ENCODE data around the gene SPOCK1. TPM values are rescaled to one million over a fixed set of nuclear protein-coding genes. Genes with fewer than 3 reads are reported as not detected.

Gene SPOCK1
- total and polyA plus RNA-seq, 2 donors (not counting 3 experiments of a cell fraction or from before 2014, with no cell fraction given), result 144 to 280 TPM

DNA sequence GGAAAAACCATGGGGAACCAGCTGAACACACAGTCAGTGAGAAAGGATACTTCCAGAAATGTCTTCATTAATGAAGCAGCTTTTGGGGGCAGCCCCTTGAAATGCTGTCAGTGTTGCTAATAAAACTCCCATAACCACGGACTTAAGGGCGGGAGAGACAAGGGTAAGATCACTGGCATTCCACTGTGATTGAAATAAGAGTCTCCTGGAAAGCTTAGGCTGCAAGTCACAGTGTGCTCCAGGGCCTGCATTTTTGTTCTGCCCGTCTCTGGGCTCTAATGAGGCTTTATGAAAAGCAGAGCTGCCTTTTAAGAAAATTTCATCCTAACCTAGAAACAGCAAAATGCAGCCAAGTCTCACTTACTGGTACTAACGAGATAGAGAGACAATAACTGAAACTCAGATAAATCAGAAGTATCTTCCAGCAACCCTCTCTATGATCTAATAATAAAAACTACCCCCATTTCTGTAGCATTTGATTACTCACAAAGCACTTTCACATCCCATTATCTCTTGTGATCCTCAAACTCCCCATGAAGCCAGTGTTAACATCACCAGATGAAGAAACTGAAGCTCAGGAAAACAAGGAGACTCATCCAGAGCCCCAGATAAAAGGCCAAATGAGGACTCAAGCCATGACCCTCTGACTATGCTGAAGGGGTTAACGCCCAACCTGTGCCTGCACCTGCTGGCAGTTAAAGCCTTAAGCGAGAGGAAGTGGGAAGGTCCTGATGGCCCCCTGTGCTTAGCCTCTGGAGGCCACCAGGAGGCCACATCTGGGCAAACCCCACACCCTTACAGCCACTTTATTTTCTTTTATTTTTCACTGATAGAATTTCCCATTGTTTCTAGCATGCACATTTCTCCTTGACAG, 37.5 kb downstream of the SPOCK1 start:
- FAIRE-seq (no peak), DNase-seq (ENCODE audit: low read depth, low spot score) (no peak)
- no peaks in the 10 kb centered on the region for H3K9me3 ChIP-seq (replicated peaks; ENCODE audit: control insufficient read depth, insufficient read depth, low read length)
- H3K9ac ChIP-seq (replicated peaks; ENCODE audit: extremely low read depth, insufficient read depth, low read length), result no peak overlapping the region
- H3K36me3 ChIP-seq (ENCODE audit: control insufficient read depth in 2 of 2, extremely low read depth in 1 of 2, insufficient read depth in 2 of 2, low read length in 2 of 2), result no peaks in the 10 kb centered on the region
- dilution Hi-C loops (cut with MboI; ENCODE audit: extremely low pct_ligation_motif_present, low sequenced_read_pairs), result no loop called here
- no TSS peak for BruUV-seq (replicated peaks)
- peaks cover 73% of the 10 kb centered on the region for H3K79me2 ChIP-seq (ENCODE audit: control insufficient read depth, insufficient read depth, low read length)
- intact Hi-C loops (cut with micrococcal nuclease), result no loop called here
- no peaks in the 10 kb centered on the region for H3K27me3 ChIP-seq (ENCODE audit: control insufficient read depth in 2 of 2, insufficient read depth in 2 of 2, low read length in 2 of 2)
- no peak overlapping the region for H3K27ac ChIP-seq (ENCODE audit: insufficient read depth, low read depth, low read length)
- no peak overlapping the region for H3K4me2 ChIP-seq (ENCODE audit: insufficient read depth, low read length)
- POLR2A ChIA-PET, result no interaction called here
- H3K4me1 ChIP-seq (ENCODE audit: control insufficient read depth, extremely low read depth, insufficient read depth, low read length), result no peaks in the 10 kb centered on the region
- peaks cover 3% of the 10 kb centered on the region for H4K20me1 ChIP-seq (replicated peaks; ENCODE audit: control insufficient read depth, extremely low read depth, insufficient read depth, low read length)
- H2AFZ ChIP-seq (ENCODE audit: low read depth, low read length), result no peak overlapping the region
- H3K9me1 ChIP-seq (replicated peaks; ENCODE audit: control insufficient read depth, extremely low read depth, insufficient read depth, low read length), result no peaks in the 10 kb centered on the region
- TF ChIP-seq, protein P1, sequence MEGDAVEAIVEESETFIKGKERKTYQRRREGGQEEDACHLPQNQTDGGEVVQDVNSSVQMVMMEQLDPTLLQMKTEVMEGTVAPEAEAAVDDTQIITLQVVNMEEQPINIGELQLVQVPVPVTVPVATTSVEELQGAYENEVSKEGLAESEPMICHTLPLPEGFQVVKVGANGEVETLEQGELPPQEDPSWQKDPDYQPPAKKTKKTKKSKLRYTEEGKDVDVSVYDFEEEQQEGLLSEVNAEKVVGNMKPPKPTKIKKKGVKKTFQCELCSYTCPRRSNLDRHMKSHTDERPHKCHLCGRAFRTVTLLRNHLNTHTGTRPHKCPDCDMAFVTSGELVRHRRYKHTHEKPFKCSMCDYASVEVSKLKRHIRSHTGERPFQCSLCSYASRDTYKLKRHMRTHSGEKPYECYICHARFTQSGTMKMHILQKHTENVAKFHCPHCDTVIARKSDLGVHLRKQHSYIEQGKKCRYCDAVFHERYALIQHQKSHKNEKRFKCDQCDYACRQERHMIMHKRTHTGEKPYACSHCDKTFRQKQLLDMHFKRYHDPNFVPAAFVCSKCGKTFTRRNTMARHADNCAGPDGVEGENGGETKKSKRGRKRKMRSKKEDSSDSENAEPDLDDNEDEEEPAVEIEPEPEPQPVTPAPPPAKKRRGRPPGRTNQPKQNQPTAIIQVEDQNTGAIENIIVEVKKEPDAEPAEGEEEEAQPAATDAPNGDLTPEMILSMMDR (IDR thresholded peaks at IDR 0.05; ENCODE audit: extremely low read depth in 1 of 2, insufficient read depth in 1 of 2, low read depth in 1 of 2, low read length in 2 of 2), result peak in 1 of 2 donors; percentile 9
- no peak for TF ChIP-seq POLR2A (IDR thresholded peaks at IDR 0.05; ENCODE audit: low read depth, low read length)
- TF ChIP-seq, protein P2, sequence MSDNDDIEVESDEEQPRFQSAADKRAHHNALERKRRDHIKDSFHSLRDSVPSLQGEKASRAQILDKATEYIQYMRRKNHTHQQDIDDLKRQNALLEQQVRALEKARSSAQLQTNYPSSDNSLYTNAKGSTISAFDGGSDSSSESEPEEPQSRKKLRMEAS (IDR thresholded peaks at IDR 0.05; ENCODE audit: insufficient read depth, insufficient read length), result no peak
- no peak overlapping the region for H3K4me3 ChIP-seq (replicated peaks in 1 of 3; ENCODE audit: insufficient read depth in 1 of 3, low read depth in 1 of 3, low read length in 3 of 3)
- CTCF ChIA-PET, result interaction anchor here (1.2 to 1.6 kb wide), 3 partner anchors 14 to 141 kb away, joined by 3 to 8 read pairs (median 3); no protein-coding TSS in a partner anchor

DNA sequence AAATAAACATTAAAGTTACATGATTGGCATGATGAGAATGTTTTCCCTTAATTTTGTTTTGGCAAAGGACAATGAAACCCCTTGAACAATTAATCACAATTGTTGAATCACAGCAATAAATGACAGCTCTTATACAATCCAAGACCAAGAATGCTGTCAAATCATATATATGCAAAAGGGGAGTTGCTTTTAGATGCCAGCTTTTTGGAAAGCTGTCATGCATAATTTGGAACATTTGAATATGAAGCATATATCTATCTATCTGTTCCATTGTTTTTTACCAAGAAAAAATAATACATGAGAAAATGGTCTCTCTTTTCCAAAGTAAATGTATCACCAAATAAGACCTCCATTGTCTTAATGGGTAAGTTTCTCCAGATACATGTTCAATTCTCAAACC, 44.5 kb downstream of the SPOCK1 start:
- FAIRE-seq (no peak), DNase-seq (ENCODE audit: low read depth, low spot score) (no peak)
- H3K27ac ChIP-seq (ENCODE audit: insufficient read depth, low read depth, low read length), result no peak overlapping the region
- intact Hi-C loops (cut with micrococcal nuclease) (no loop called here), dilution Hi-C loops (cut with MboI; ENCODE audit: extremely low pct_ligation_motif_present, low sequenced_read_pairs) (no loop called here)
- TF ChIP-seq JUN (IDR thresholded peaks at IDR 0.05; ENCODE audit: borderline replicate concordance, insufficient read depth, insufficient read length, low read depth) (no peak), FOS (IDR thresholded peaks at IDR 0.05; ENCODE audit: borderline replicate concordance, insufficient read depth, low read length) (no peak), MYC (IDR thresholded peaks at IDR 0.05; ENCODE audit: low read depth, low read length) (no peak), EZH2 (IDR thresholded peaks at IDR 0.05; ENCODE audit: borderline replicate concordance, low read depth, low read length, severe bottlenecking) (no peak), GATA2 (IDR thresholded peaks at IDR 0.05; ENCODE audit: insufficient read depth, insufficient read length, low read depth, low read length) (no peak), POLR2A (IDR thresholded peaks at IDR 0.05; ENCODE audit: low read depth, low read length) (no peak), POLR2AphosphoS5 (IDR thresholded peaks at IDR 0.05; ENCODE audit: insufficient read depth, low read depth, low read length) (no peak)
- TF ChIP-seq, protein P2 (IDR thresholded peaks at IDR 0.05; ENCODE audit: insufficient read depth, insufficient read length), result no peak
- TF ChIP-seq, protein P1 (IDR thresholded peaks at IDR 0.05; ENCODE audit: extremely low read depth in 1 of 2, insufficient read depth in 1 of 2, low read depth in 1 of 2, low read length in 2 of 2), result no peak
- no peaks in the 10 kb centered on the region for H3K36me3 ChIP-seq (ENCODE audit: control insufficient read depth in 2 of 2, extremely low read depth in 1 of 2, insufficient read depth in 2 of 2, low read length in 2 of 2)
- no TSS peak for BruUV-seq (replicated peaks)
- H2AFZ ChIP-seq (ENCODE audit: low read depth, low read length), result no peak overlapping the region
- no peak overlapping the region for H3K9ac ChIP-seq (replicated peaks; ENCODE audit: extremely low read depth, insufficient read depth, low read length)
- no peaks in the 10 kb centered on the region for H3K27me3 ChIP-seq (ENCODE audit: control insufficient read depth in 2 of 2, insufficient read depth in 2 of 2, low read length in 2 of 2)
- no peak overlapping the region for H3K4me3 ChIP-seq (replicated peaks in 1 of 3; ENCODE audit: insufficient read depth in 1 of 3, low read depth in 1 of 3, low read length in 3 of 3)
- no peaks in the 10 kb centered on the region for H3K9me1 ChIP-seq (replicated peaks; ENCODE audit: control insufficient read depth, extremely low read depth, insufficient read depth, low read length)
- no peaks in the 10 kb centered on the region for H3K4me1 ChIP-seq (ENCODE audit: control insufficient read depth, extremely low read depth, insufficient read depth, low read length)
- no peak overlapping the region for H3K4me2 ChIP-seq (ENCODE audit: insufficient read depth, low read length)
- H3K79me2 ChIP-seq (ENCODE audit: control insufficient read depth, insufficient read depth, low read length), result peaks cover 54% of the 10 kb centered on the region
- CTCF ChIA-PET, result interaction anchor here (0.9 to 1.5 kb wide), 2 partner anchors 9 to 134 kb away, joined by 3 to 5 read pairs; no protein-coding TSS in a partner anchor
- H4K20me1 ChIP-seq (replicated peaks; ENCODE audit: control insufficient read depth, extremely low read depth, insufficient read depth, low read length), result peaks cover 4% of the 10 kb centered on the region
- POLR2A ChIA-PET, result no interaction called here
- no peaks in the 10 kb centered on the region for H3K9me3 ChIP-seq (replicated peaks; ENCODE audit: control insufficient read depth, insufficient read depth, low read length)

All from endothelial cell of umbilical vein (primary cell).